K562 treated with DMSO at 1 percent for 12 hours (cell line): ENCODE results near the gene ZDHHC16. TPM values are rescaled to one million over a fixed set of nuclear protein-coding genes. Genes with fewer than 3 reads are reported as not detected.

Source experiments
- total RNA-seq: library from RNA; unstranded; fragments of 300-600 nt; gene quantifications from 2 replicates; pipeline ENCODE4 v1.2.3, GENCODE V29; 2022; ENCODE audit not compliant: insufficient read depth

ZDHHC16 gene
- 18.7 and 21.7 TPM in 2 replicates for total RNA-seq

DNA sequence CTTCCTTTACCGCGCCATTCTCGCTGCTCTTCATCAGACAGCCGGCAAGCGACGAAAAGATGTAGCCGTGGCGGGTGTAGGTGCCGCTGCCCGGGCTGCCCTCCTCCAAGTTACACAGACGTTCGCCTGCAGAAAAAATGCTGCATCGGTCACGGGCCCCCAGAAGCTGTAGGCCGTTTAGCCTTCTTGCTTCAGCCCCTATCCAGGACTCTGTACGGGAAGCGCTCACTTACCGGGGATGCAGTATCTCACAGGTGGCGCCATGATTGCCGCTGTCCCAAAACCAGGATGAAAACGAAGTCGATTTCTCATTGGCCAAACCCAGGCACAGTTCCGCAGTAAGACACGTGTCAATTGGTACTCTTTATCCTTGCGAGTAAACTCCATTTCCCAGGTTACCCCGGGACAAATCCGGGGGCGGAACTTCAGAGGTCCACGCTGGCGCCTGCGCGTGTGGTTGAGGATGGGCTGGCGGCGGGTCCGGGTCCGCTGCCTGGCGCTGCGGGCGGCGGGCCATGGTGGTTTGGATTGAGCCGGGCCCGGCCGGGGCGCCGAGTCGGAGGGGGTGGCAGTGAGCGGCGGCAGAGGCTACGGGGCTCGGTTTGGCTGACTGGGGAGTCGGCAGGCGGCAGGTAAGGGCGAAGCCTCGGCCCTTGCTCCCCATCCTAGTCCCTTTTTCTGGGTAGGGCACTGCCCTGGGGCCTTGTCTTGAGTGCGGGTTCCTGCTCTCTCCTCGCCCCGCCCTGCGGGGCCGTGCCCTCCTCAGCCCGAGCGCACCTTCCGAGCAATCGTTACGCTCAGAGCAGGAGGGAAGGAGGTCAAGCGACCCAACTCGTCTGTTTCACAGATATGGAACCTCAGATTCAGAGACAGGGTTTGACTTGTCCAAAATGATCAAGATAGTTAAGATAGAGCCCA is at the start of gene ZDHHC16, which contains the start of gene EXOSC1:
Gene ZDHHC16, plus strand, starts transcription at position 454 of the 918 bp plus-strand sequence. CDS start 5,501 bp downstream, outside the sequence.
Gene EXOSC1, minus strand, starts transcription at position 285 of the 918 bp plus-strand sequence. Its CDS starts 21 bp downstream, at position 264.

DNA sequence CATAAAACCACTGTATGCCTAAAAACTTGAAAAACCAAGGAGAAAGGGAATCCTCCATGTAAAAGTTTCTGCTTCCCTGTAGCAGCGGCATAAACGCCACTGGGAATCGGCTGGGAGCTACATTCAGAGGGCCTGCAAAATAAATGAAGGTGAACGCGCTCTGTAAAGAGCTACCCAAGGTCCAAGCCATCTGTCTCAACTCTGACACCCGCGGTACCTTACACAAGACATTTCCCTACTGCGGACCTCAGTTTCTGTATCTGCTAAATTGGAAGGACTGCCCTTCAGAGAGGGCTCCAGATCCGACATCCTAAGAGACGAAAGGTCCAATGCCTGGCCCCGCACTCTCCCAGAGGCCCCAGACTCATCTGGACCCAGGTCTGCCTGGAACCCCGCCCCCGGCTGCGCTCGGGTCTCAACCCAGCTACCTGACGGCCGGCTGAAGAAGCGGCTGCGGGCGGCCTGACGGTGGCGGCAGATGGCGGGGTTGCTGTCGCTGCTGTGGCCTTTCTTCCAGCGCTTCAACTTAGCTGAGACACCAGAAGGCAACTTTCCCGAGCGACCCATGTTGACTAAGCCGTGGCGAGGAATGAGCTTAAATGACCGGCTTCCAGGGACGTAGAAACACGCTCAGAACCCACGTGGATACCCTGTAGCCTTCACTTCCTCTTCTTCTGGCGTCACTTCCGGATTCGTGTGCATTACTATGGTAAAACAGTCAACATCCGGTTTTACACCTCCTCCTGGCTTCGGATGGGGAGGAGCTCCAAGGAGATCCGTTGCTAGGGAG is 45.1 kb upstream of the ZDHHC16 start, which contains the start of gene RRP12:
Gene RRP12, minus strand, starts transcription at position 676 of the 790 bp plus-strand sequence. Its CDS starts 109 bp downstream, at position 567.

DNA sequence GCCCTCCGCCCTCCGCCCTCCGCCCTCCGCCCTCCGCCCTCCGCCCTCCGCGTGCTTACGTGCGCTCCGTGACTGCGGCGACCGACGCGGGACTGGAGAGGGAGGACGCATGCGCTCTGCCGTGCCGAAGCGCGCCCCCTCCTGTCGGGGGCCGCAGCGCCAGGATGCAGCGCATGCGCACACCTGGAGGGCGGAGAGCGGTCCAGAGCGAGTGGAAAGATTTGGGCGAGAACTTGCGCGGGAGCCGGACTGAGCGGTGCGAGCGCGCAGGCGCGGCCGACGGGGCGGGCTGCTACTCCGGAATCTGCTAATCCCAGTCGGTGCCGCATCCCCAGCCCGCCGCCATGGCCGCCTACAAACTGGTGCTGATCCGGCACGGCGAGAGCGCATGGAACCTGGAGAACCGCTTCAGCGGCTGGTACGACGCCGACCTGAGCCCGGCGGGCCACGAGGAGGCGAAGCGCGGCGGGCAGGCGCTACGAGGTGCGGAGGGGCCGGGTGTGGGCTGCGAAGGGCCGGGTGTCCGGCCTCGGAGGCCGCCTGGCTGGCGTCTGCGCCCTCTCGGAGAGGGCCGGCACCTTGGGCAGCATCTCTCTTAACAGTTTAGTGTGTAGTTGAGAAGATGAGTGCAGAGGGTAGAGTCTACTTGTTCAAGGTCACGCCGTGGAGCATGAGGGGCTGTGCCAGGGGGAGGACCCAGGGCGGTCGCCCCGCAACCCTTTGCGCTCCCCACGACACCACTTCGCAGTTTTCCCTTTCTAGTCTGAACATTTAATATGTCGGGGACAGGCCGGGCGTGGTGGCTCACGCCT is 19.8 kb upstream of the ZDHHC16 start, which contains the start of gene PGAM1:
Gene PGAM1, plus strand, starts transcription at position 228 of the 812 bp plus-strand sequence. Its CDS starts 117 bp downstream, at position 345.

DNA sequence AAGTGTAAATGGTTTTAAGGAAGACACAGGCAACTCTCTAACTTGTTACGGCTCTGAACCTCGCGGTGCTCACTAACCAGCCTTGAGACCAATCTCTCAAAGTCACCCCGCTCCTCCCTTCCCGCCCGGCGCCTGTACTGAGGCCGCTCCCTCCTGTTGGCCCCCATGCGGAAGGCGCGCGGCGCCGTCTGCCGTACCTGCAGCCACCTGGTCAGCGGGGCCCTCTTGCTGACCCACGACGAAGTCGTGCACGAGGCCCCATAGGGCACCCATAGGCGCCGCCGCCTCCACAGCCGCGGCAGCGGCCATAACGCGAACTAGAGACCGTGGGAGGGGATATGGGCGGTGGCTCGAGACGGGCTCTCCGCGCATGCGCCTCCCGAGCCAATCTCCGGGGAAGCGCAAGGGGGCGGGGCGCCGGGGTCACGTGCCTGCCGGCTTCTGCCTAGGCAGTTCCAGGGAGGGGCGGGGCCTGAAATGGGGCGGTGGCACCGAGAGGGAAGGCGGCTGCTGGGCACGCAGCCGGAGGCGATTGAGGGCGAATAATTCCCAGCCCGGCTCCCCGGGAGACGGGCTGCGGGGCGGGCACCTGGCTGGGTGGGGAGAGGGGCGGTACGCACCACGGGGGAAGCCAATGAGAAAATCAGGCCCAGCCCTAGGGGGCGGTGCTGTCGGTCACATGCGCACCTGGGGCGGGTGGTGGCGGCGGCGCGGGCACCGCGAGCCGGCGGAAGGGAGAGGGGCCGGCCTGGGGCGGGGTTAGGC is 52.3 kb downstream of the ZDHHC16 start, which contains the start of gene MMS19:
Gene MMS19, minus strand, starts transcription at position 347 of the 765 bp plus-strand sequence. Its CDS starts 38 bp downstream, at position 309.

DNA sequence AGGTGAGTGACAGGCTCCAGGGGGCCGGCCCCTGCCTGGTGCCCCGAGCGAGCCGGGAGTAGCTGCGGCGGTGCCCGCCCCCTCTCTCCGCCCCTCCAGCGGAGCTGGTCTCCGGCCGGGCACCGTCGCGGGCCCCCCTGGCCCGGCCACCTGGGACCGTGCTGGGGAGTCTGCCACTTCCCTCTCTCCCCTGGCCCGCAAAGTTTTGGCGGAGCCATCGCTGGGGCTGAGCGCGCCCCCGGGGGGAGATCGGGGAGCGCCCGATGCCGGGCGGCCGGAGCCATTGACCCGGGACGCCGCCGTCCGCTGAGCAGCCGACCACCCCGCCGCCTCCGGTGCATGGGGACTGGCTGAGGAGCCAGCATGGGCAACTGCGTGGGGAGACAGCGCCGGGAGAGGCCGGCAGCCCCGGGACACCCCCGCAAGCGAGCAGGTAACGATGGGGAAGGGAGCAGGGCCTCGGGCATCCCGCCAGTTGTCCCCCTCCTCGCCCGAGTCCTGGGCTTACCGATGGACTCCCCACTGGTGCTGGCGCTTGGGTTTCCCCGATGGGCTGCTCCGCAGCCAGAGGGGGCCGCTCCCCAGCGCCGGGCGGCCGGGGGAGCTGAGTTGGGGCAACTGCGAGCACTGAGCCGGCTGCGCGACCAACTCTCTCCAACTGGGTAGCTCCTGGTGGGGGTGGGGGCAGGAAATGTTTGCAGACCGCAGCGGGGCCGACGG is 53.0 kb downstream of the ZDHHC16 start, which contains the start of gene UBTD1:
Gene UBTD1, plus strand, starts transcription at position 84 of the 720 bp plus-strand sequence. Its CDS starts 280 bp downstream, at position 364.

Other genes with a start within 250 kb of the ZDHHC16 start
- gene ARHGAP19, start 153.5 kb upstream of the ZDHHC16 start, total RNA-seq: 10.7 and 22.6 TPM in 2 replicates
- 4.0 TPM in 2 replicates for gene FRAT1, start 126.9 kb upstream of the ZDHHC16 start, total RNA-seq
- 23.1 and 23.6 TPM in 2 replicates for gene FRAT2, start 111.4 kb upstream of the ZDHHC16 start, total RNA-seq
- 6.5 and 7.9 TPM in 2 replicates for gene RRP12, start 44.8 kb upstream of the ZDHHC16 start, total RNA-seq
- 157 and 193 TPM in 2 replicates for gene PGAM1, start 20.0 kb upstream of the ZDHHC16 start, total RNA-seq
- 65.4 and 74.3 TPM in 2 replicates for gene EXOSC1, start 169 bp upstream of the ZDHHC16 start, total RNA-seq
- 33.3 and 44.5 TPM in 2 replicates for gene MMS19, start 52.2 kb downstream of the ZDHHC16 start, total RNA-seq
- 5.4 and 5.7 TPM in 2 replicates for gene UBTD1, start 52.7 kb downstream of the ZDHHC16 start, total RNA-seq
- not detected in 2 replicates for gene ANKRD2, start 126.6 kb downstream of the ZDHHC16 start, total RNA-seq
- not detected in 2 replicates for gene HOGA1, start 138.2 kb downstream of the ZDHHC16 start, total RNA-seq
- gene C10orf62, start 143.5 kb downstream of the ZDHHC16 start, total RNA-seq: not detected in 2 replicates
- gene MORN4, start 187.3 kb downstream of the ZDHHC16 start, total RNA-seq: 10.3 and 16.5 TPM in 2 replicates
- 15.9 and 31.6 TPM in 2 replicates for gene PI4K2A, start 194.5 kb downstream of the ZDHHC16 start, total RNA-seq
- gene AVPI1, start 241.1 kb downstream of the ZDHHC16 start, total RNA-seq: 11.7 and 12.8 TPM in 2 replicates